ENCODE data around the gene MTA2.

MTA2 gene

DNA sequence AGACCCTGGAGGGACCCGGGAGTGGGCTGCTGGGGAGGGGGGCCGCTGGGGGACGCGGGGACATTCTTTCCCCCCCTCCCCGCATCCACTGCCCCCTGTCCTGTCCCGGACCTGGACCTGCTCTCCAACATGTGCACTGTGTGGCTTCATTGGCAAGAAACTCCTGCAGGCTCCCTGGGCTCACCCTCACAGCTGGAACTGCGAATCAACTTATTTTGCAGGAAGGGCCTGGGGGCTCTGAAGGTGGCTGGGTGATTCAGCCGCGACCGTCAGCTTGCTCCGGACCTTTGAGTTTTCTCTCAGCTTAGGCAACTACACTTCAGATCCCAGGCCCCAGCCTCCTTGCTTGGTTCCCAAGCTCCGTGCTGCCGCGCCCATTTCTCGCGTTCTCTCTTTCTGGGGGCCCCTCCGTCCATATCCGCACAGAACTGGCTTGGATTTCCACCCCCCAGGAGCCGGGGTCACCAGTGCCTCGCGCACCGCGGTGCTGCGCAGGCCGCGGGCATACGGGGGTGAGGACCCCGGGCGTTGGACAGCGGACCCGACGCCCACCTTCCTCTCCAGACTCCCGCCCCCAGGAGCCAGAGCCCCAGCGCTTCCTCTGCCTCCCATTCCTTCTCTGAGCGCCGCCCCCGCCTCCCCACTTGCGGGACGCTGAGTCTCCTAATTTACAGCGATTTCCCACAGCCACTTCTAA is 54.6 kb downstream of the MTA2 start:
- DNase-seq (ENCODE audit: low read depth in 2 of 2): no peak

DNA sequence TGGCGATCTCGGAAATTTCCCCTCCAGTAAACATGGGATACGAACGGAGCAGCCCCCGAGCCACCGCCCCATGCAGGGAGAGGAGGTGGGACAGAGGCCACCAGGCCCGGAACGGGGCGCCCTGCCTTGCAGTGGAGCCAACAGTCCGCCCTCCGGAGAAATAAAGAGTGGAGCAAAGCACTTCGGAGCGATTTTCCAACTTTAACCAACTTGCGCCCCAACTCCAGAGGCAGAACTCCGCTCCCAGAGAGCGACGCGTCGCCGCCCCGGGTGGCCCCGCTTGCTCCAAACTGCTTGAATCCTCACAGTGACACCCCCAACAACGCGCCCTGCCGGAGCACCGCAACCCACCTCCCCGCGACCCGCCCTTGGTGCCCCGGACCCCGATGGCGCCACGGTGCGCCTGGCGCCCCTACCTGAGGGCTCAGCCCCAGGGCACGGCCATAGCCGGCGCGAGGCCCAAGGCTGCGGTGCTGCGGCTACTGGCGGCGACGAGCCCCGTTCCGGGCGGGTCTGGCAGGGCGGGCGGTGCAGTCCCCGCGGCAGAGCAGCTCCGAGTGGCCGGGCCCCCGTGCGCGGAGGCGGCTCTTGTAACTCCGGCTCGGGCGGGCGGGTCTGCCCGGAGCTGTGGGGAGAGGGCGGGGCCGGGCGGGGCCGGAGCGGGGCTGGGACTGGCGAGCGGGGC is 55.3 kb downstream of the MTA2 start, which contains the start of gene AHNAK:
Gene AHNAK (minus strand): TSS at position 563 of the 685 bp plus-strand sequence. CDS start 10,708 bp downstream, outside the sequence.
- DNase-seq (ENCODE audit: low read depth in 2 of 2): peak in 1 of 2 donors; percentile 57

DNA sequence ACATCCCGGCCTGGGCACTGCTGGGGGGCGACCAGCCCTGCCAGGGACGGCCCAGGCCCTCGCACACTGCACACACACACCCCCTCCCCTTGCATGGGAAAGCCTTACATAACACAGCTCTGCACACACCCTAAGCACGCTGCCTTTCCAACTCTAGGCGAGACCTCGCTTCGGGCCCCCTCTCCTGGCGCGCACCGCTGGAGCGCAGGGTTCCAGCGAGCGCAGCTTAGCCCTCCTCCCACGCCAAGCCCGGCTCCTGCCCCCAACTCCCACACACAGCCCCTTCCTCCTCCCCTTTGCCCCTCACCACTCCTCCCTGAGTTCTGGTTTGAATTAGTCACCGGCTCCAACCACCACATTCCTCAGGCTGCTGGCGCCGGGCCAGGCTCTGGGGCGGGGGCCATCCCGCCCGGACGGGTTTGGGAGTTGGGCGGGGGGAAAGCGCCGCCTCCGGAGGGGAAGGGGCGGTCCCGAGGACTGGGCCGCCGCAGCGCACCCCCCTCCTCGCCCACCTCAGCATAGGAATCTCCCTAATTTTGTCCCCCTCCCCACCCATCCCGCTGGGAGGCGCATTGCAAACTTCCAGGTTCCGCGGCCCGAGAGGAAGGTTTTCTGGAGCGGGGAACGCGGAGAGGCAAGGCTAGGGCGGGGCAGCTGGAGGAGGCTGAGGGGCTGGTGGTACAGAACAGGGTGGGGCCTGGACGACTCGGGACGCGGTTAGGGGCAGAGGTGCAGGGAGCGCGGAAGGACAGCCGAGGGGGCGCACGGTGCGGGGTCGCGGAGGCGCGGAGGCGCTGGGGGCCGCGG is 56.0 kb downstream of the MTA2 start:
- peak in 1 of 2 donors; percentile 56 for DNase-seq (ENCODE audit: low read depth in 2 of 2)

- no peak for DNase-seq (ENCODE audit: low read depth in 2 of 2)
These were observed 56.9 kb downstream of the MTA2 start for GRCh38 chr11:62544581-62545436.

DNA sequence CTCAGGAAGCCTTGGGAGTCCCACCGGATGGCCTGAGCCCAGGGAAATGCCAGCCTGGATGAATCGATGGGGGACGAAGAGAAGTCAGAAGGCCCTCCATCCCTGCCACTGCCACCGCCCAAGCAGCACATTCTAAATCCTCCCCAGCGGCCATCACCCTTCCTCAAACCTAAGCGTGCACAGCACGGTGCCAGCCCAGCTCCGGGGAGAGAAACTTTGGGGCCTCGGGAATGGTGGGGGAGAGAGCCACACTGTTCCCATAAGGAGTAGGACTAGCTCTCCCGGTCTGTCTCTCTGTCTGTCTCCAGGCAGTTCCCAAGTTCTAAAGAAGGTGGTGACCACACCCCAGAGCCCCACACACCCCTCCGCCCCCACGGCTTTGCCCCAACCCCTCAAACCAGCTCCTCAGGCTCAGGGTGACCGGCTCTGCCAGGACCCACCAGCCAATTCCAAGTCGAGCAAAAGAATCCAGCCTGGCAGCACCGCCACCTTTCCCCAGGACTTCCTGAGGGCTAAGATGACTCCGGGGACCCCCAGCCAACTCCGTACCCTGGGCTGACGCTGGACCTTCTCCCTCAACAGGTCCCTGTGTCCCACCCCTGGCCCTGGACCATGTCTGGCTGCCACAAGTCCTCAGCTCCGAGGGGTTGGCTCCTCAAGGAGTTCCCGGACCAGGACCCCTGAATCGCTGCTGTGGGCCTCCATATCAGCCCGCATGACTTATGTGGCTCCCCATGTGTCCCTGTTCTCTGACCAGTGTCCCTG is 57.8 kb downstream of the MTA2 start:
- DNase-seq (ENCODE audit: low read depth in 2 of 2): no peak
